ENCODE data around the gene DNAAF1.

Gene DNAAF1

DNA sequence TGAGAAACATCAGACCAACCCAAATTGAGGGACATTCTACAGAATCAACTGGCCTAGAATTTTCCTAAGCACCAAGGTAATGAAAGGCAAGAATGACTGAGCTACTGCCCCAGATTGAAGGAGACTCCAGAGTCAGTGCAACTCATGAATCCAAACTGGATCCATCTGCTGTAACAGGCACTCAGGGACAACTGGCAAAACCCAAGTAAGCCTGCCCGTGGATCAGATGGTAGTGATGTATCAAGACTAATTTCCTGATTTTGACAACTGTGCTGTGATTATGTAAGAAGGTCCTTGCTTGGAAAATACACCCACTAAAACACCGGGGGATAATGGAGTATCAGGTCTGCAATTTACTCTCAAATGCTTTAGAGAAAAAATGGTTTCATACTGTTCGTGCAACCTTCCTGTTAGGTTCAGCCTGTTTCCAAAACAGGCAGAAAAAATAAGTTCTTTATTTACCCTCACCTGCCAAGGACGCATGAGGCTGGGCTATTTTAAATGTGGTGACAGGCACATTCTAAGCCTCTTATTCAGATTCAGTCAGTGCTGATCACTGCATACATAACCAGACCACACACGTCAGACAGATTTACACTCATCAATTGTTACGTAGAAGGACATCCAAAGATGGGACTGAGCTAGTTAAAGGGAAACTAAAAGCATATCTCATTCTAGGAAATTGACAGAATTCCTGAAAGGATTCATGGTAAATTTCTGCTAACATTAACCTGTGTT, 35.3 kb upstream of the DNAAF1 start:
- Histone ChIP-seq H3K4me1 (ENCODE audit: control insufficient read depth, insufficient read depth, low read length) (no peaks in the 10 kb centered on the region), H3K36me3 (ENCODE audit: control insufficient read depth in 2 of 2, insufficient read depth in 1 of 2, low read length in 2 of 2) (peaks cover 0 to 32% of the 10 kb centered on the region in 2 experiments; a peak in 1 of 3 replicates), H3K9me3 (ENCODE audit: control insufficient read depth, insufficient read depth, low read depth, low read length) (no peaks in the 10 kb centered on the region), H3K27ac (ENCODE audit: extremely low read depth, low read depth, low read length) (no peak overlapping the region), H3K4me3 (ENCODE audit: low read depth, low read length) (no peak overlapping the region)
- CTCF ChIA-PET = no interaction called here
- POLR2A ChIA-PET = no interaction called here
- TF ChIP-seq ZNF677 (tag by site-specific recombination; IDR thresholded peaks at IDR 0.05) (peak; percentile 70; the same call in 1 of the 2 replicates), ZNF76 (tag by site-specific recombination; IDR thresholded peaks at IDR 0.05; ENCODE audit: borderline replicate concordance, low read depth) (no peak)

DNA sequence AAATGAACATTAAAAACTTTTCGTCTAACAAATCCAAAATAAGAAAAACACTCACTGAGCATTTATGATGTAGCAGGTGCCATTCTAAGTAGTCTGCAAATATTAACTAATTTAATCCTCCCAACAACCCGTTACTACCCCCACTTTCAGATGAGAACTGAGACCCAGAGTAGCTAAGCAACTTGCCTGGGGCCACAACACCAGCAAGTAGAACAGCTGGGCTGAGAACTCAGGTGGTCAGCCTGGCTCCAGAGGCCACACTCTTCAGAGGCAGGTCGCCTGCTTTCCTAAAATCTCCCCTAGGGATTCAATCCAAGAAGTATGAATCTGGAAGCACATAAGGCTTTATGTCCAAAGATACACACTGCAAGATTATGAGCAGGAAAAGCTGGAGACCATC, 34.6 kb upstream of the DNAAF1 start:
- Histone ChIP-seq H3K4me1 (ENCODE audit: control insufficient read depth, insufficient read depth, low read length) (no peaks in the 10 kb centered on the region), H3K27ac (ENCODE audit: extremely low read depth, low read depth, low read length) (no peak overlapping the region), H3K9me3 (ENCODE audit: control insufficient read depth, insufficient read depth, low read depth, low read length) (no peaks in the 10 kb centered on the region), H3K36me3 (ENCODE audit: control insufficient read depth in 2 of 2, insufficient read depth in 1 of 2, low read length in 2 of 2) (peaks cover 0 to 32% of the 10 kb centered on the region in 2 experiments; a peak in 1 of 3 replicates), H3K4me3 (ENCODE audit: low read depth, low read length) (no peak overlapping the region)
- ChIA-PET POLR2A (no interaction called here), CTCF (interaction anchor here (1.5 kb wide), 1 partner anchor 76 kb away, joined by 3 read pairs; the partner anchor contains the start of gene TAF1C)
- TF ChIP-seq KLF10 (tag by site-specific recombination; IDR thresholded peaks at IDR 0.05) (no peak), ZNF837 (tag by site-specific recombination; IDR thresholded peaks at IDR 0.05) (no peak), ZNF416 (tag by site-specific recombination; IDR thresholded peaks at IDR 0.05) (no peak), ZNF133 (tag by site-specific recombination; IDR thresholded peaks at IDR 0.05) (no peak), ZNF239 (tag by site-specific recombination; IDR thresholded peaks at IDR 0.05) (no peak)
- TF ChIP-seq, protein P1, sequence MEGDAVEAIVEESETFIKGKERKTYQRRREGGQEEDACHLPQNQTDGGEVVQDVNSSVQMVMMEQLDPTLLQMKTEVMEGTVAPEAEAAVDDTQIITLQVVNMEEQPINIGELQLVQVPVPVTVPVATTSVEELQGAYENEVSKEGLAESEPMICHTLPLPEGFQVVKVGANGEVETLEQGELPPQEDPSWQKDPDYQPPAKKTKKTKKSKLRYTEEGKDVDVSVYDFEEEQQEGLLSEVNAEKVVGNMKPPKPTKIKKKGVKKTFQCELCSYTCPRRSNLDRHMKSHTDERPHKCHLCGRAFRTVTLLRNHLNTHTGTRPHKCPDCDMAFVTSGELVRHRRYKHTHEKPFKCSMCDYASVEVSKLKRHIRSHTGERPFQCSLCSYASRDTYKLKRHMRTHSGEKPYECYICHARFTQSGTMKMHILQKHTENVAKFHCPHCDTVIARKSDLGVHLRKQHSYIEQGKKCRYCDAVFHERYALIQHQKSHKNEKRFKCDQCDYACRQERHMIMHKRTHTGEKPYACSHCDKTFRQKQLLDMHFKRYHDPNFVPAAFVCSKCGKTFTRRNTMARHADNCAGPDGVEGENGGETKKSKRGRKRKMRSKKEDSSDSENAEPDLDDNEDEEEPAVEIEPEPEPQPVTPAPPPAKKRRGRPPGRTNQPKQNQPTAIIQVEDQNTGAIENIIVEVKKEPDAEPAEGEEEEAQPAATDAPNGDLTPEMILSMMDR (tag by site-specific recombination; IDR thresholded peaks at IDR 0.05) = no peak

DNA sequence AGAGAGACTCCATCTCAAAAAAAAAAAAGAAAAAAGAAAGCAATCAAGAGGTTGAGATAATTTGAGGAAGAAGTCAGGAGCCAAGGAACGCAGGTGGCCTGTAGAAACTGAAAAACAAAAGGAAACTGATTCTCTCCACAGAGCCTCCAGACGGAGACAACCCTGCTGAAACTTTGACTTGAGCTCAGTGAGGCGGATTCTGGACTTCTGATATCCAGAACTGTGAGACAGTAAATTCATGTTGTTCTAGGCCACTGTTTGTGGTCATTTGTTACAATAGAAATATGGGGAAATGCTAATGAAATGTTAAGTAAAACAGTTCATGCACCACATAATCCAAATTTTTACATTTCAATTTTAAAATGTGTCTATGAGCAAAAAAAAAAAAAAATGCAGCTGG, 33.6 kb upstream of the DNAAF1 start:
- POLR2A ChIA-PET = no interaction called here
- TF ChIP-seq ZNF10 (tag by site-specific recombination; IDR thresholded peaks at IDR 0.05) (no peak), YY2 (tag by site-specific recombination; IDR thresholded peaks at IDR 0.05) (no peak), WT1 (tag by site-specific recombination; IDR thresholded peaks at IDR 0.05) (no peak), ZNF777 (tag by site-specific recombination; IDR thresholded peaks at IDR 0.05; ENCODE audit: borderline replicate concordance) (no peak)
- TF ChIP-seq, protein P2, sequence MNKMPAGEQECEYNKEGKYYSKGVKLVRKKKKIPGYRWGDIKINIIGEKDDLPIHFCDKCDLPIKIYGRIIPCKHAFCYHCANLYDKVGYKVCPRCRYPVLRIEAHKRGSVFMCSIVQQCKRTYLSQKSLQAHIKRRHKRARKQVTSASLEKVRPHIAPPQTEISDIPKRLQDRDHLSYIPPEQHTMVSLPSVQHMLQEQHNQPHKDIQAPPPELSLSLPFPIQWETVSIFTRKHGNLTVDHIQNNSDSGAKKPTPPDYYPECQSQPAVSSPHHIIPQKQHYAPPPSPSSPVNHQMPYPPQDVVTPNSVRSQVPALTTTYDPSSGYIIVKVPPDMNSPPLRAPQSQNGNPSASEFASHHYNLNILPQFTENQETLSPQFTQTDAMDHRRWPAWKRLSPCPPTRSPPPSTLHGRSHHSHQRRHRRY (tag by site-specific recombination; IDR thresholded peaks at IDR 0.05) = no peak
- TF ChIP-seq, protein P3, sequence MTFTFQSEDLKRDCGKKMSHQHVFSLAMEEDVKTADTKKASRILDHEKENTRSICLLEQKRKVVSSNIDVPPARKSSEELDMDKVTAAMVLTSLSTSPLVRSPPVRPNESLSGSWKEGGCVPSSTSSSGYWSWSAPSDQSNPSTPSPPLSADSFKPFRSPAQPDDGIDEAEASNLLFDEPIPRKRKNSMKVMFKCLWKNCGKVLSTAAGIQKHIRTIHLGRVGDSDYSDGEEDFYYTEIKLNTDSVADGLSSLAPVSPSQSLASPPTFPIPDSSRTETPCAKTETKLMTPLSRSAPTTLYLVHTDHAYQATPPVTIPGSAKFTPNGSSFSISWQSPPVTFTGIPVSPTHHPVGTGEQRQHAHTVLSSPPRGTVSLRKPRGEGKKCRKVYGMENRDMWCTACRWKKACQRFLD (tag by site-specific recombination; IDR thresholded peaks at IDR 0.05) = no peak
- TF ChIP-seq, protein P4, sequence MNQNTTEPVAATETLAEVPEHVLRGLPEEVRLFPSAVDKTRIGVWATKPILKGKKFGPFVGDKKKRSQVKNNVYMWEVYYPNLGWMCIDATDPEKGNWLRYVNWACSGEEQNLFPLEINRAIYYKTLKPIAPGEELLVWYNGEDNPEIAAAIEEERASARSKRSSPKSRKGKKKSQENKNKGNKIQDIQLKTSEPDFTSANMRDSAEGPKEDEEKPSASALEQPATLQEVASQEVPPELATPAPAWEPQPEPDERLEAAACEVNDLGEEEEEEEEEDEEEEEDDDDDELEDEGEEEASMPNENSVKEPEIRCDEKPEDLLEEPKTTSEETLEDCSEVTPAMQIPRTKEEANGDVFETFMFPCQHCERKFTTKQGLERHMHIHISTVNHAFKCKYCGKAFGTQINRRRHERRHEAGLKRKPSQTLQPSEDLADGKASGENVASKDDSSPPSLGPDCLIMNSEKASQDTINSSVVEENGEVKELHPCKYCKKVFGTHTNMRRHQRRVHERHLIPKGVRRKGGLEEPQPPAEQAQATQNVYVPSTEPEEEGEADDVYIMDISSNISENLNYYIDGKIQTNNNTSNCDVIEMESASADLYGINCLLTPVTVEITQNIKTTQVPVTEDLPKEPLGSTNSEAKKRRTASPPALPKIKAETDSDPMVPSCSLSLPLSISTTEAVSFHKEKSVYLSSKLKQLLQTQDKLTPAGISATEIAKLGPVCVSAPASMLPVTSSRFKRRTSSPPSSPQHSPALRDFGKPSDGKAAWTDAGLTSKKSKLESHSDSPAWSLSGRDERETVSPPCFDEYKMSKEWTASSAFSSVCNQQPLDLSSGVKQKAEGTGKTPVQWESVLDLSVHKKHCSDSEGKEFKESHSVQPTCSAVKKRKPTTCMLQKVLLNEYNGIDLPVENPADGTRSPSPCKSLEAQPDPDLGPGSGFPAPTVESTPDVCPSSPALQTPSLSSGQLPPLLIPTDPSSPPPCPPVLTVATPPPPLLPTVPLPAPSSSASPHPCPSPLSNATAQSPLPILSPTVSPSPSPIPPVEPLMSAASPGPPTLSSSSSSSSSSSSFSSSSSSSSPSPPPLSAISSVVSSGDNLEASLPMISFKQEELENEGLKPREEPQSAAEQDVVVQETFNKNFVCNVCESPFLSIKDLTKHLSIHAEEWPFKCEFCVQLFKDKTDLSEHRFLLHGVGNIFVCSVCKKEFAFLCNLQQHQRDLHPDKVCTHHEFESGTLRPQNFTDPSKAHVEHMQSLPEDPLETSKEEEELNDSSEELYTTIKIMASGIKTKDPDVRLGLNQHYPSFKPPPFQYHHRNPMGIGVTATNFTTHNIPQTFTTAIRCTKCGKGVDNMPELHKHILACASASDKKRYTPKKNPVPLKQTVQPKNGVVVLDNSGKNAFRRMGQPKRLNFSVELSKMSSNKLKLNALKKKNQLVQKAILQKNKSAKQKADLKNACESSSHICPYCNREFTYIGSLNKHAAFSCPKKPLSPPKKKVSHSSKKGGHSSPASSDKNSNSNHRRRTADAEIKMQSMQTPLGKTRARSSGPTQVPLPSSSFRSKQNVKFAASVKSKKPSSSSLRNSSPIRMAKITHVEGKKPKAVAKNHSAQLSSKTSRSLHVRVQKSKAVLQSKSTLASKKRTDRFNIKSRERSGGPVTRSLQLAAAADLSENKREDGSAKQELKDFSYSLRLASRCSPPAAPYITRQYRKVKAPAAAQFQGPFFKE (tag by site-specific recombination; IDR thresholded peaks at IDR 0.05; ENCODE audit: borderline replicate concordance) = no peak
- TF ChIP-seq, protein P5, sequence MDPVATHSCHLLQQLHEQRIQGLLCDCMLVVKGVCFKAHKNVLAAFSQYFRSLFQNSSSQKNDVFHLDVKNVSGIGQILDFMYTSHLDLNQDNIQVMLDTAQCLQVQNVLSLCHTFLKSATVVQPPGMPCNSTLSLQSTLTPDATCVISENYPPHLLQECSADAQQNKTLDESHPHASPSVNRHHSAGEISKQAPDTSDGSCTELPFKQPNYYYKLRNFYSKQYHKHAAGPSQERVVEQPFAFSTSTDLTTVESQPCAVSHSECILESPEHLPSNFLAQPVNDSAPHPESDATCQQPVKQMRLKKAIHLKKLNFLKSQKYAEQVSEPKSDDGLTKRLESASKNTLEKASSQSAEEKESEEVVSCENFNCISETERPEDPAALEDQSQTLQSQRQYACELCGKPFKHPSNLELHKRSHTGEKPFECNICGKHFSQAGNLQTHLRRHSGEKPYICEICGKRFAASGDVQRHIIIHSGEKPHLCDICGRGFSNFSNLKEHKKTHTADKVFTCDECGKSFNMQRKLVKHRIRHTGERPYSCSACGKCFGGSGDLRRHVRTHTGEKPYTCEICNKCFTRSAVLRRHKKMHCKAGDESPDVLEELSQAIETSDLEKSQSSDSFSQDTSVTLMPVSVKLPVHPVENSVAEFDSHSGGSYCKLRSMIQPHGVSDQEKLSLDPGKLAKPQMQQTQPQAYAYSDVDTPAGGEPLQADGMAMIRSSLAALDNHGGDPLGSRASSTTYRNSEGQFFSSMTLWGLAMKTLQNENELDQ (tag by site-specific recombination; IDR thresholded peaks at IDR 0.05; ENCODE audit: low read depth) = no peak

More for the DNA sequence above, 33.6 kb upstream of the DNAAF1 start:
- Histone ChIP-seq H3K4me3 (ENCODE audit: low read depth, low read length) (no peak overlapping the region), H3K36me3 (ENCODE audit: control insufficient read depth in 2 of 2, insufficient read depth in 1 of 2, low read length in 2 of 2) (peaks cover 0 to 32% of the 10 kb centered on the region in 2 experiments; a peak in 1 of 3 replicates), H3K9me3 (ENCODE audit: control insufficient read depth, insufficient read depth, low read depth, low read length) (no peaks in the 10 kb centered on the region), H3K27ac (ENCODE audit: extremely low read depth, low read depth, low read length) (no peak overlapping the region), H3K4me1 (ENCODE audit: control insufficient read depth, insufficient read depth, low read length) (no peaks in the 10 kb centered on the region)
- CTCF ChIA-PET = interaction anchor here (1.5 kb wide), 1 partner anchor 75 kb away, joined by 3 read pairs; the partner anchor contains the start of gene TAF1C
